IMR-90 (cell line): ENCODE data around the gene SPINDOC. TPM values are rescaled to one million over a fixed set of nuclear protein-coding genes. Genes with fewer than 3 reads are reported as not detected.
A peak's percentile ranks its signal among the peaks of the same experiment; 100 is the strongest.

ENCODE experiments used
- ATAC-seq: fragments of 200-7000 bp; cut with Tn5 transposase; 2 replicates; pipeline ENCODE4 v1.9.1; 2020; ENCODE audit warnings: low read depth, mild to moderate bottlenecking, moderate library complexity
- BruUV-seq: library from RNA; stranded (reverse); fragments of 400-500 nt; replicated peaks from 2 replicates; lab custom pipeline; 2021; lab: Mats Ljungman, UMichigan
- CTCF ChIA-PET: fragments of 300-600 bp; formaldehyde crosslinking; extraction: SDS; loops from one replicate; lab custom pipeline; 2021; ENCODE audit warnings: antibody characterized with exemption; lab: Yijun Ruan, JAX
- POLR2A ChIA-PET: fragments of 300-600 bp; sonication (Branson Sonifier 250); formaldehyde crosslinking; loops from one replicate; lab custom pipeline; 2022; ENCODE audit warnings: antibody characterized with exemption; ENCODE audit not compliant: unreplicated experiment; lab: Charles Lee
- DNase-seq: peaks from one replicate; pipeline ENCODE4 v3.0.0; 2013
- H2AFZ ChIP-seq: replicated peaks from 2 replicates; pipeline ENCODE3; 2013; ENCODE audit warnings: low read length, mild to moderate bottlenecking; ENCODE audit not compliant: poor library complexity
- H2AK5ac ChIP-seq: 2 replicates; pipeline ENCODE4 v1.6.1; 2013; ENCODE audit warnings: low read depth, low read length, inconsistent platforms
- H2AK9ac ChIP-seq: replicated peaks from 2 replicates; pipeline ENCODE3; 2013; ENCODE audit warnings: mild to moderate bottlenecking, low read depth, low read length, moderate library complexity; ENCODE audit not compliant: poor library complexity
- H2BK120ac ChIP-seq: 2 replicates; pipeline ENCODE4 v1.6.1; 2013; ENCODE audit warnings: low read depth, low read length, inconsistent platforms
- H2BK15ac ChIP-seq: 3 replicates; pipeline ENCODE4 v1.6.1; 2013; ENCODE audit warnings: low read depth, low read length, inconsistent platforms
- H2BK20ac ChIP-seq: 2 replicates; pipeline ENCODE4 v1.6.1; 2013; ENCODE audit warnings: low read depth, mild to moderate bottlenecking, inconsistent platforms, low read length, moderate library complexity
- H2BK5ac ChIP-seq: 2 replicates; pipeline ENCODE4 v1.6.1; 2013; ENCODE audit warnings: mild to moderate bottlenecking, low read depth, low read length, inconsistent platforms; ENCODE audit not compliant: poor library complexity, severe bottlenecking
- H3K14ac ChIP-seq: replicated peaks from 2 replicates; pipeline ENCODE4 v1.6.1; 2013; ENCODE audit warnings: low read depth, low read length, inconsistent platforms
- H3K18ac ChIP-seq: 2 replicates; pipeline ENCODE4 v1.6.1; 2013; ENCODE audit warnings: low read depth, low read length, control low read depth
- H3K23ac ChIP-seq: 2 replicates; pipeline ENCODE4 v1.6.1; 2013; ENCODE audit warnings: low read depth, low read length, inconsistent platforms
- H3K27ac ChIP-seq: 2 replicates; pipeline ENCODE4 v1.5.1; 2013; ENCODE audit warnings: mild to moderate bottlenecking, control low read depth, low read length; ENCODE audit not compliant: insufficient read depth
- H3K27me3 ChIP-seq: 2 replicates; pipeline ENCODE4 v1.6.1; 2013; ENCODE audit warnings: low read length; ENCODE audit not compliant: control insufficient read depth, insufficient read depth
- H3K36me3 ChIP-seq: 2 replicates; pipeline ENCODE4 v1.6.1; 2013; ENCODE audit warnings: low read length, mixed read lengths; ENCODE audit not compliant: control insufficient read depth, insufficient read depth
- H3K4ac ChIP-seq: 2 replicates; pipeline ENCODE4 v1.6.1; 2013; ENCODE audit warnings: low read depth, low read length, inconsistent platforms
- H3K4me1 ChIP-seq: 2 replicates; pipeline ENCODE4 v1.6.1; 2013; ENCODE audit warnings: low read length, mixed read lengths; ENCODE audit not compliant: control insufficient read depth, insufficient read depth
- H3K4me2 ChIP-seq: 2 replicates; pipeline ENCODE4 v1.6.1; 2013; ENCODE audit warnings: low read depth, mild to moderate bottlenecking, control low read depth, low read length, moderate library complexity
- H3K4me3 ChIP-seq: 2 replicates; pipeline ENCODE4 v1.5.1; 2013; ENCODE audit warnings: low read depth, mild to moderate bottlenecking, control low read depth, low read length, moderate library complexity; ENCODE audit not compliant: insufficient read depth
- H3K56ac ChIP-seq: 2 replicates; pipeline ENCODE4 v1.6.1; 2013; ENCODE audit warnings: low read length, inconsistent platforms; ENCODE audit not compliant: insufficient read depth; ENCODE audit errors: extremely low read depth
- H3K79me1 ChIP-seq, 2 experiments: 2 replicates each; pipeline ENCODE4 v1.6.1; 2013; ENCODE audit warnings: low read length in 2 of 2, inconsistent platforms in 1 of 2, low read depth in 1 of 2
- H3K9ac ChIP-seq: 2 replicates; pipeline ENCODE4 v1.6.1; 2013; ENCODE audit warnings: low read depth, low read length, control low read depth
- H3K9me1 ChIP-seq: 2 replicates; pipeline ENCODE4 v1.6.1; 2013; ENCODE audit warnings: low read length, inconsistent platforms; ENCODE audit not compliant: insufficient read depth
- H3K9me3 ChIP-seq: 2 replicates; pipeline ENCODE4 v1.6.1; 2013; ENCODE audit warnings: low read length; ENCODE audit not compliant: control insufficient read depth, insufficient read depth
- H4K20me1 ChIP-seq: 2 replicates; pipeline ENCODE4 v1.6.1; 2013; ENCODE audit warnings: low read length, inconsistent platforms; ENCODE audit not compliant: insufficient read depth
- H4K5ac ChIP-seq: 2 replicates; pipeline ENCODE4 v1.6.1; 2013; ENCODE audit warnings: mild to moderate bottlenecking, low read depth, low read length, control low read depth
- H4K8ac ChIP-seq, 2 experiments: 2 replicates each; pipeline ENCODE4 v1.6.1; 2013; ENCODE audit warnings: low read depth in 2 of 2, low read length in 2 of 2, control low read depth in 1 of 2, inconsistent platforms in 1 of 2
- H4K91ac ChIP-seq: 2 replicates; pipeline ENCODE4 v1.6.1; 2013; ENCODE audit warnings: low read depth, low read length, inconsistent platforms; ENCODE audit not compliant: insufficient read depth
- BHLHE40 ChIP-seq: fragments of 150-350 bp; IDR thresholded peaks from 2 replicates; pipeline ENCODE4 v1.6.1; 2016; ENCODE audit warnings: mild to moderate bottlenecking, low read depth, low read length
- CTCF ChIP-seq: conservative IDR thresholded peaks from 2 replicates; pipeline ENCODE4 v1.5.1; 2012; ENCODE audit warnings: mild to moderate bottlenecking, low read depth, low read length, improper control_type of control experiment
- ELK1 ChIP-seq: fragments of 150-350 bp; IDR thresholded peaks from 2 replicates; pipeline ENCODE4 v1.6.1; 2016; ENCODE audit warnings: low read depth, mild to moderate bottlenecking, low read length, moderate library complexity, borderline replicate concordance
- FOS ChIP-seq: fragments of 150-350 bp; IDR thresholded peaks from 2 replicates; pipeline ENCODE4 v1.6.1; 2016; ENCODE audit warnings: low read depth, low read length
- MAFK ChIP-seq: IDR thresholded peaks from 2 replicates; pipeline ENCODE4 v1.6.1; 2012; ENCODE audit warnings: low read depth, low read length, improper control_type of control experiment
- MAZ ChIP-seq: IDR thresholded peaks from 2 replicates; pipeline ENCODE4 v1.6.1; 2012; ENCODE audit warnings: low read depth, mild to moderate bottlenecking, low read length, improper control_type of control experiment, moderate library complexity, borderline replicate concordance
- NFE2L2 ChIP-seq: fragments of 150-350 bp; IDR thresholded peaks from 2 replicates; pipeline ENCODE4 v1.6.1; 2016; ENCODE audit warnings: low read depth, mild to moderate bottlenecking, low read length
- RCOR1 ChIP-seq: IDR thresholded peaks from 2 replicates; pipeline ENCODE4 v1.6.1; 2012; ENCODE audit warnings: mild to moderate bottlenecking, low read length, improper control_type of control experiment; ENCODE audit not compliant: insufficient replicate concordance
- RFX5 ChIP-seq: IDR thresholded peaks from 2 replicates; pipeline ENCODE4 v1.8.0; 2012; ENCODE audit warnings: low read depth, mild to moderate bottlenecking, low read length, moderate library complexity
- WGBS, 2 experiments: methylation state at CpG; one replicate each; pipeline versions ENCODE4 v1.1.5 to v1.1.7; 2013; ENCODE audit warnings: missing lambda C conversion rate in 2 of 2; ENCODE audit not compliant: insufficient read length in 1 of 2; ENCODE audit errors: extremely low coverage in 2 of 2; 5-methylcytosine and 5-hydroxymethylcytosine counted together
- dilution Hi-C: fragments of 300-500 bp; cut with HindIII; formaldehyde crosslinking; loops from one replicate; pipeline ENCODE4 v1.14.3; 2018; ENCODE audit warnings: low sequenced_read_pairs; ENCODE audit not compliant: unreplicated experiment
- in situ Hi-C: fragments of 300-500 bp; cut with MboI; formaldehyde crosslinking; loops from 3 replicates; pipeline ENCODE4 v1.14.3; 2019; ENCODE audit warnings: low sequenced_read_pairs, inconsistent platforms, mixed read lengths
- intact Hi-C: fragments of 100-400 bp; cut with micrococcal nuclease; formaldehyde crosslinking; loops from 2 replicates; pipeline ENCODE4 v1.10.0; 2022
- polyA plus RNA-seq, 3 experiments: library from polyadenylated mRNA; depleted of rRNA; stranded (reverse); fragments of >200 nt; gene quantifications; 2 replicates each; pipeline ENCODE4 v1.2.3, GENCODE V29; 2012; ENCODE audit warnings: low replicate concordance in 1 of 3
- total RNA-seq: library from RNA; depleted of rRNA; stranded (reverse); fragments of >200 nt; gene quantifications from 2 replicates; pipeline ENCODE4 v1.2.3, GENCODE V29; 2012

Gene SPINDOC
- total and polyA plus RNA-seq, 2 of the 4 experiments (the other 2 are of a cell fraction) = 10.0 to 29.9 TPM

DNA sequence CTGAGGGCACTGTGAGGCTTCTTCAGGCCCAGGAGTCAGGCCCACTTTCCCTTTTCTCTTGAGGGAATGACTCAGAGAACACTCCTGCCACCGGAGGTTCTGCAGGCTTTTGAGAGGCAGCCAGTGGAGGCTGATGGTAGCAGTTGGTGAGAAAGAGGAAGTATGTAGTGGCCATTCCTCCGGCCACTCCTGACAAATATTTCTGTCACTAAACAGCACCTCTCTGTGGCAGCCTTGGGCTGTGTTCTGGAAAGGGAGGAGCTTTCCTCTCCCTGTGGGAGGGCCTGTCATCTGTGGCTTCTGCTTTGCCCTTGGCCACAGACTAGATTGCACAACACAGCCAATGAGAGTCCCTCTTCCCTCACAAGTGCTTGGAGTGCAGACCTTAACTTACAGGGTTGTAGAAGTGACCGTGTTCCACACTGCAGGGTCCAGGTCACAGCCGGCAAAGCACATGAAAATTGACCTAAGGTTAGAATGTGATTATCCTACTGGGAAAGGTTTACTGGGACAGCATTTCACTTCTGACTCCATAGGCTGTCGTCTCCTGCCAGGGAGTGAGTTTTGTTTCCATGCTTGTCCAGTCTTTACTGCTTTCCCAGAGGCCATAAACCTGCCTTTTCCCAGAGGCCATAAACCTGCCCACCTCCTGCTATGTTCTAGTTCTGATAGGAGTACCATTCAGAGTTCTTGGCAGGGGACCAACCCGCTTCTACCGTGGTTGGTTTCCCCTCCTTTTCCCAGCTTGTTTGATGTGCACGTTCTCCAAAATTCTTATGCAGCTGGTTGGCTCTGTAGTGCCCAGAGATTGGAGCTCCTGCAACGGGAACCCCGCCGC is 58.9 kb downstream of the SPINDOC start (continued):
- peak; percentile 57 for TF ChIP-seq CTCF

- H2BK120ac ChIP-seq = no peak overlapping the region
- ChIA-PET CTCF (interaction anchor here (1.0 to 1.6 kb wide), 2 partner anchors 16 to 73 kb away, joined by 3 to 5 read pairs; no protein-coding TSS in a partner anchor), POLR2A (no interaction called here)
- no peak overlapping the region for H3K56ac ChIP-seq
- H4K5ac ChIP-seq = no peak overlapping the region
- no peak overlapping the region for H2BK5ac ChIP-seq
- H3K79me1 ChIP-seq = peaks cover 44 to 90% of the 10 kb centered on the region in 2 experiments
- no peak overlapping the region for H2BK15ac ChIP-seq
- H3K4me3 ChIP-seq = no peak overlapping the region
- dilution Hi-C loops (no loop called here), in situ Hi-C loops (no loop called here), intact Hi-C loops (loop anchor here (1.0 kb wide), 2 partner anchors 27 to 33 kb away; partner anchors contain the start of gene MARK2)
- H2AK5ac ChIP-seq = no peak overlapping the region
- no peak overlapping the region for H3K18ac ChIP-seq
- no peak overlapping the region for H3K27ac ChIP-seq
- no peak for DNase-seq
- H3K9ac ChIP-seq = no peak overlapping the region
- 80% methylated on average over 4 of the region's 5 CpGs; no CpG with 5 or more reads in 1 of the 2 experiments for WGBS, 2 experiments
- H4K91ac ChIP-seq = no peak overlapping the region
- H3K14ac ChIP-seq = no peak overlapping the region
- peaks cover 14% of the 10 kb centered on the region; the same call in 1 of the 2 replicates for H3K4me1 ChIP-seq
- peaks cover 28% of the 10 kb centered on the region for H3K9me1 ChIP-seq
- peaks cover 95% of the 10 kb centered on the region for H4K20me1 ChIP-seq
- H3K27me3 ChIP-seq = no peaks in the 10 kb centered on the region
- ATAC-seq = no peak
- no peak overlapping the region for H3K4ac ChIP-seq
- BruUV-seq = no TSS peak
- no peak overlapping the region for H2AK9ac ChIP-seq
- no peak overlapping the region for H2BK20ac ChIP-seq
- no peak overlapping the region for H4K8ac ChIP-seq
- no peak overlapping the region for H3K4me2 ChIP-seq
- H3K36me3 ChIP-seq = peaks cover 7% of the 10 kb centered on the region; the same call in 1 of the 2 replicates
- peak overlapping the region; percentile 17; the same call in 1 of the 2 replicates for H3K23ac ChIP-seq
- H2AFZ ChIP-seq = no peak overlapping the region
- H3K9me3 ChIP-seq = no peaks in the 10 kb centered on the region
- TF ChIP-seq RFX5 (no peak), BHLHE40 (no peak), NFE2L2 (no peak), MAFK (no peak), CTCF (no peak), RCOR1 (no peak), FOS (no peak), MAZ (no peak), ELK1 (no peak)
Measured at GRCh38 chr11:63872800-63873197, 59.5 kb downstream of the SPINDOC start.
